Activated CD4-positive, CD25-positive, alpha-beta regulatory T cell treated with anti-CD3 and anti-CD28 coated beads, Interleukin-2, amount 50 U/mL, for 16 hours (primary cell): ENCODE results near the gene RHBDF1.
"Not testable (repeated sequence)": the region's sequence is repeated elsewhere in the genome, so short reads cannot be mapped to it uniquely, and the experiment has no call there.

Source experiments
- DNase-seq: peaks from one replicate; pipeline ENCODE4 v3.0.0-alpha.2; 2020; ENCODE audit warnings: low read depth, low spot score

RHBDF1 gene

DNA sequence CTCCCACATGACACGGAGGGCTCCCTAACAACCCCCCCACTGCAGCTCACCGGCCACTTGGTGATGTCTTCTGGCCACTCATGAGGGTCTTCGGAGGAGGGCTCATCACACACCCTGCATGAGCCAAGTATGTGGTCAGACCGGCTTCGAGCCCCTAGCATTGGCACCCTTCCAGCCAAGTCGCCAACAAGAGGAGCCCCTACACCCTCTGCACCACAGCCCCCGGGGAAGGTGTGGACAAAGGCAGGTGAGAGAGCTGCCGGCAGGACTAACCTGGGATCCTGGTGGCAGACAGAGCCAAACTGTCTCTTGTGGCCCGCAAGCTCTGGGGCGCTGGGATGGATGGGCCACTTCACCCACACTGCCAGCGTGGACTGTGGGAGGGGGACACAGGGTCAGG is 12.3 kb downstream of the RHBDF1 start:
- DNase-seq: no peak

DNA sequence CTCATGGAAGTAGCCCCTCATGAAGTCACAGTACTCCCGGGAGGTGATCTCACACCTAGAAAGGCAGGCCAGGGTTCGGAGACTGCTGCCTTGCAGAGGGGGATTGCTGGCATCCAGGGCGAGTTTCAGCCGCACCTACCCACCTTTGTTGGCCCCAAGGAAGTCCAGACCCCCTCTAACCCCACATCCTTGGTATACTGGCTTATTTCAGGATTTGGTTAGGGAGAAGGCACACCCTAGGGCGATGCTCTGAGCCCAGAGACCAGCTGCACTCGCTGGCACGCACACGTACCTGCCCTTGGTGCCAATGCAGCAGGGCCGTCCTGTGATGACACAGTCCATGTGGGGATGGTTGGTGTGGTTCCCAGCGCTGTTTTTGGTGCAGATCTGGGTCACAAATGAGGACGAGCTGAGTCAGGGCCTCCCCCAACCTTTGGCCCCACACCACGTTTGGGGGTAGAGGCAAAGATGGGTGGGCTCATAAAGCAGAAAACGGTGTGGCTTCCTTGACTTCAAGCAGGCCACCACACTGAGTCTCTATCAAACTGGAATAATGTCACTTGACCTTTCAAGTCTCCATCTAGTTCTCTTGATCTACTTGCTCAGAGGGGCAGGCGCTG is 12.9 kb downstream of the RHBDF1 start:
- no peak for DNase-seq

DNA sequence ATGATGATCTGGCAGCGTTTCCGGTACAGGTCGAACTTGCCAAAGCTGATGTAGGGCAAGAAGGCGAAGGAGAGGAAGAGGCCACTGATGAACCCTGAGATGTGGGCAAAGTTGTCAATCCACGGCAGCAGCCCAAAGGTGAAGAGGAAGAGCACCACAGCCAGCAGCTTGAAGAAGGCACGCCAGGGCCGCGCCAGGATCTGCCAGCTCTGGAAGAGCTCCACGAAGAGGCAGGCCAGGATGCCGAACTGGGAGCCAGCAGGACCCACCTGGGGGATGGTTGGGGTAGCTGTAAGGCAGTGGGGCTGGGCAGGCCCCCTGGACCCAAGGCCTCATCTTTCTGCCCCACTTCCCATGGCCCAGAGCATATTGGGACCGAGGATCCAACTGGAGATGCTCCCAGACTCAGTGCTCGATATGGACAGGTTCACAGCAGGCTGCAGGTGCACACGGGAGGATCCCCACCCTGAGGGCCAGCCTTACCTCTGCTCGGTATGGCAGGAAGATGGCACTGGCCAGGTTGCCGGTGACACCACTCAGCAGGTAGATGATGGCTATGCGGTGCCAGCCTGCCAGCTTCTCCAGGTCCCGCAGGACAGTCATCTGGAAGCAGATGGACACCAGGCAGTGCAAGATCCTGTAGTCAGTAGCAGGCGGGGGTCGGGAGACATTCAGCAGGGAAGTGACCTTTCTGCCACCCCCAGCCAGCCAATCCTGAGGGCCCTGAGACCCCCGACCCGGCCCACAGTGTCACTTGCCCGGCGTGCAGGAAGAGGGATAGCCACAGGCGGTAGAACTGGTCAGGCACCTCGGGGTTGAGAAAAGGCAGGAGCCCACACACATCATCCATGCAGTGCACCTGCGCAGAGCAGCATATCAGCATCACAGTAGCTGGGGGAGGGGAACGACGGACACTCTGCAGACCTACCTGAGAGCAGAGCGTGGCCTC is 13.7 kb downstream of the RHBDF1 start:
- no peak for DNase-seq

- no peak for DNase-seq
Measured at GRCh38 chr16:57711-58110, 14.7 kb downstream of the RHBDF1 start.

DNA sequence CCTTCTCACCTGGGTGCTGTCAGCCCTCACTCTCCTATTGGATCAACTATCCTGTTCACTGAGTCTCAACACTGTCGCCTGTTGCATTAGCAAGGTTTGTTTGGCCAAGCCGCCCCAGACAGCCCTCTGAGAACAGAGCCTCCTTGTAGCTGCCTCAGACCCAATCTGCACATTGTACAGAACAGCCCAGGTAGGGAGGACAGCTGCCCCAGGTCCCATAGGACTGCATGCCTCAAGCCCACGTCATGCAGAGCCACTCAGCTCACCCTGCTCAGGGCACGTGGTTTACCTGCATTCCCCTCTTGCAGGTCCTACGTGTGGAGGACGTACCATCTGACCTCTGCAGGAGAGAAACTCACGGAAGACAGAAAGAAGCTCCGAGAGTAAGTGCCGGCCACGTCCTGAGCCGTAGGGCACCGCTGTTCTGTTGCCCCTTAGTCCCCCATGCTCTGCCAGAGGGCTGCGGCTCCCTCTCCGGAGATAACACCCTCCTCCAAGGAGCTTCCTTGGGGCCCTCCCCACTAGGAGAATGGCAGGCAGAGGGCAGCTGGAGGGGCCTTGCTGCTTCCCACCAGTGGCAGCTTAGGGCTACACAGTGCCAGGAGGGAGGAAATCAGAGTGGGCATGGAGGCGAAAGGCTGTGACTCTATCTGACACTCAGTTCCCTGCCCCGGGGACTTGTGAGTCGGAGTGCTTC is 16.1 kb downstream of the RHBDF1 start:
- DNase-seq: no peak

- DNase-seq: no peak
Measured at GRCh38 chr16:55571-56136, 16.8 kb downstream of the RHBDF1 start.

DNA sequence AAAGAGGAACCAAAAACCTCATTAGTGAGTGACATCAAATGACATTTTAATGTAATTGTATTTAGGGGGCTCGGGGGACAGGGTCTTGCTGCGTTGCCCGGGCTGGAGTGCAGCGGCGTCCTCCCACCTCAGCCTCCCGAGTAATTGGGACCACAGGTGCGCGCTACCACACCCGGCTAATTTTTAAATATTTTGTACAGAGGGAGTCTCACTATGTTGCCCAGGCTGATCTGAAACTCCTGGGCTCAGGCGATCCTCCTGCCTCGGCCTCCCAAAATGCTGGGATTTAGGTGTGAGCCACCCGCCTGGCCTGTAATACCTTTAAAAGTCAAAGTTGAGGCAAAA is 18.2 kb downstream of the RHBDF1 start:
- DNase-seq: no peak

DNA sequence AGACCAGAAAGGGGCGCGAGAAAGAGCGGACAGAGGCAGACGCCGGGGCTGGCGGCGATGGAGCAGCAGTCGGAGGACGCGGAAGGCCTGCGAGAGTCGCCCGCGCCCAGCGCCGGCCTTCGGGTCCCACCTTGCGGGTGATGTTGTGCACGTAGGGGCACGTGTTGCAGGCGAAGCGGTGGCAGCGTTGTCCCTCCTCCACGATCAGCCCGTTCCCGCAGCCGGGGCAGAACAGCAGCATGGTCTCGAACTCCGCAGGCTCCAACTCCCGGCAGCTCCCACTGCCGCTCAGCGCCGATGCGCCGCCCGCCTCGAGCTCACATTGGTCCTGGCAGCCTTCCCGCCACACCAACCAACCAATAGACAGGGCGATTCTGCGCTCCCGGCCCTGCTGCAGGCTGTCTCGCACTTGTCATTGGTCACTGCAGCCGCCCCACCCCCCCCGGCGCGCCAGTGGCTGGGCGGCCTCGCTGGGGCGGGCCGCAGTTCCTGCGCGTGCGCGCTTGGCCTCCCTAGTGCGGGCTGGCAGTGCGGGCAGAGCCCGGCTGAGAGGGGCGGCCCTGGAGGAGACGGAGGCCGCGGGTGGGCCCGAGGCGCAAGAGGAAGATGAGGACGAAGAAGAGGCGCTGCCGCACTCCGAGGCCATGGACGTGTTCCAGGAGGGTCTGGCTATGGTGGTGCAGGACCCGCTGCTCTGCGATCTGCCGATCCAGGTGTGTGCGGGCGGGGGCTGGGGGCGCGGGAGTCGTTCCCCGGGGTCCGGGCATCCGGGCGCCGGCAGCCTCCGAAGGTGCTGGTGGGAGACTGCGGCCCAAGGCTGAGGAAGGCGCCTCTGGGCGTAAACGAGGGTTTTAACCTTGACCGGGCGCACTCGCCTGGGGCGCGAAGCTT is 18.8 kb downstream of the RHBDF1 start, which contains the start of the genes POLR3K and SNRNP25:
POLR3K (minus strand) TSS at position 263 of the 891 bp plus-strand sequence; CDS start at position 241, 22 bp downstream.
SNRNP25 (plus strand) TSS at position 483 of the 891 bp plus-strand sequence; CDS start at position 672, 189 bp downstream.
- DNase-seq: peak; percentile 96

DNA sequence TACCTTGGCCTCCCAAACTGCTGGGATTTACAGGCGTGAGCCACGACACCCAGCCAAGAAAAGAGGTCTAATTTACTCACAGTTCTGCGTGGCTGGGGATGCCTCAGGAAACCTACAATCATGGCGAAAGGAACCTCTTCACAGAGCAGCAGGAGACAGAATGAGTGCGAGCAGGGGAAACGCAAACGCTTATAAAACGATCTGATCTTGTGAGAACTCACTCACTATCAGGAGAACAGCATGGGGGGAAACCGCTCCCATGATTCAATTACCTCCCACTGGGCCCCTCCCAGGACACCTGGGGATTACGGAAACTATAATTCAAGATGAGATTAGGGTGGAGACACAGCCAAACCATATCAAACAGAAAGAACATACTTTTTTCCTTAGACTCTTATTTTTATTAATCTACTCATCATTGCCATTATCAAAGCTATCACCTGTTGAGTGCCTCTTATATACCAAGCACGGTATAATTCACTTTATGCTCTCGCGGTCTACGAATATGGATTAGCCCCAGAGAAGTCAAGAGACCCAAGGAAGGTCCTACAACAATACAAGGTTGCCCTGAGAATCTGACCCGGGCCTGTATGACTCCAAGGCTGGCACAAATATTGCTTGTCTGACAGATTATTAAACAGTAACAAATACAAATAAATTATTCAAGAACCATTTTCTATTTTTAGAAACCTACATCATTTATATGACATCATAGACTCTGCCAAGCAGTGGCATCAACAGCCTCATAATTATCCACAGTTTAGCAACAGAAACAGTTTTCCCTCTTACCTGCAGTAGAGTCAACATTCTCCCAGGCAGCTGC is 21.5 kb downstream of the RHBDF1 start:
- DNase-seq: no peak

GRCh38 chr16:47234-47633 is 25.2 kb downstream of the RHBDF1 start:
- no peak for DNase-seq

GRCh38 chr16:46510-46909 is 25.9 kb downstream of the RHBDF1 start:
- DNase-seq: not testable (repeated sequence)

GRCh38 chr16:45454-45853 is 27.0 kb downstream of the RHBDF1 start:
- DNase-seq: no peak

GRCh38 chr16:44655-45054 is 27.8 kb downstream of the RHBDF1 start:
- DNase-seq: no peak

GRCh38 chr16:43294-43693 is 29.1 kb downstream of the RHBDF1 start:
- no peak for DNase-seq

- DNase-seq: no peak
Measured at GRCh38 chr16:42691-43090, 29.7 kb downstream of the RHBDF1 start.

- no peak for DNase-seq
Measured at GRCh38 chr16:42069-42457, 30.4 kb downstream of the RHBDF1 start.

DNA sequence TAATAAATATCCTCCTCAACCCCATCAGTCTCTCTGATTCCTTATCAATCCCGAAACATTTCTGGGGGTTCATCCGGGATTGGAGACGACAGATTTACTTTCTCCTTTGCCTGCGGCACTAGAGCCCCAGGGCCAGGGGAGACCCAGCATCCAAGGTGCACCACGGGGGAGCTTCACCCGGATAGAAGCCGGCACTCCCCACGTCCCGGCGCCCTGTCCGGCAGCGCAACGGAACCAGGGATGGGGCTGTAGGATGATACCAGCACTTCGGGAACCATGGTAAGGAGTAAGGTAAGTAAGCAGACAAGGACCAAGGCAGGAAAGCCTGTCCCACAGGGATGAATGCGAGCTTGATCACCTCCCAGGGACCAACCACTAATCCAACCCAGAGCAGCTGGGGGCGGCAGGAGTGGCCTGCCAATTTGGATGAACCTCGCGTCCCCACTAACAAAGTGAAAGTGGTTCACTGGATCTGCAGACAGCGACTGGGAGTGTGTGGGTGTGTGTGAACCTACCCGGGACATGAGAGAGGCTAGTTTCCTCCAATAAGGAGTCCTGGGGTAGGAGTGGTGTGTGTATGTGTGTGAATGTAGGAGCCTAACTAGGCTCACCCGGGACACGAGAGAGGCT is 30.9 kb downstream of the RHBDF1 start:
- DNase-seq: no peak

GRCh38 chr16:38941-39892 is 33.2 kb downstream of the RHBDF1 start:
- no peak for DNase-seq
